Liver (tissue), 9 donors: ENCODE measurements around the gene IRAK2. TPM values are rescaled to one million over a fixed set of nuclear protein-coding genes. Genes with fewer than 3 reads are reported as not detected.
A peak's percentile ranks its signal among the peaks of the same experiment; 100 is the strongest.

Experiments used
- DNase-seq: peaks from one replicate; pipeline ENCODE4 v3.0.0-alpha.2; 2017; ENCODE audit warnings: low spot score
- H3K27ac ChIP-seq, 2 donors: one replicate each; pipeline ENCODE4 v1.7.0; 2013; ENCODE audit warnings: inconsistent platforms in 2 of 2, low read length in 2 of 2, control low read depth in 1 of 2, low read depth in 1 of 2, mild to moderate bottlenecking in 1 of 2
- H3K27me3 ChIP-seq, 4 donors: one replicate each; pipeline versions ENCODE4 v1.6.1 to v1.7.0; 2013; ENCODE audit warnings: low read length in 3 of 4, inconsistent platforms in 1 of 4, mild to moderate bottlenecking in 1 of 4, moderate library complexity in 1 of 4; ENCODE audit not compliant: control insufficient read depth in 4 of 4, insufficient read depth in 4 of 4
- H3K36me3 ChIP-seq, 4 donors: one replicate each; pipeline versions ENCODE4 v1.6.1 to v1.7.0; 2013; ENCODE audit warnings: low read length in 3 of 4, mild to moderate bottlenecking in 3 of 4, low read depth in 1 of 4, moderate library complexity in 1 of 4; ENCODE audit not compliant: control insufficient read depth in 4 of 4, insufficient read depth in 3 of 4
- H3K4me1 ChIP-seq, 4 donors: one replicate each; pipeline versions ENCODE4 v1.6.1 to v1.7.0; 2013; ENCODE audit warnings: low read length in 3 of 4, mild to moderate bottlenecking in 3 of 4, moderate library complexity in 1 of 4; ENCODE audit not compliant: control insufficient read depth in 4 of 4, insufficient read depth in 4 of 4
- H3K4me3 ChIP-seq, 3 donors: one replicate each; pipeline versions ENCODE4 v1.6.1 to v1.7.0; 2013; ENCODE audit warnings: low read length in 3 of 3, control low read depth in 1 of 3, low read depth in 1 of 3, mild to moderate bottlenecking in 1 of 3
- H3K9ac ChIP-seq, 2 donors: one replicate each; pipeline ENCODE4 v1.7.0; 2013; ENCODE audit warnings: low read length in 2 of 2, mild to moderate bottlenecking in 2 of 2, moderate library complexity in 2 of 2, control low read depth in 1 of 2, low read depth in 1 of 2
- H3K9me3 ChIP-seq, 4 donors: one replicate each; pipeline versions ENCODE4 v1.6.1 to v1.7.0; 2013; ENCODE audit warnings: low read length in 3 of 4; ENCODE audit not compliant: control insufficient read depth in 4 of 4
- CTCF ChIP-seq: fragments of 150-350 bp; IDR thresholded peaks from 2 replicates; pipeline ENCODE4 v1.5.1; 2017; ENCODE audit warnings: improper control_type of control experiment, low read depth, low read length; ENCODE audit not compliant: missing input control
- EGR1 ChIP-seq, 2 donors: IDR thresholded peaks; 2 replicates each; pipeline ENCODE4 v1.6.1; 2016 to 2018; ENCODE audit warnings: antibody characterized with exemption in 2 of 2, low read depth in 2 of 2
- FOXA1 ChIP-seq: IDR thresholded peaks from 2 replicates; pipeline ENCODE4 v1.6.1; 2016; ENCODE audit warnings: antibody characterized with exemption
- FOXA2 ChIP-seq: IDR thresholded peaks from 2 replicates; pipeline ENCODE4 v1.6.1; 2016; ENCODE audit warnings: antibody characterized with exemption
- GABPA ChIP-seq, 2 donors: IDR thresholded peaks in 1 of 2; conservative IDR thresholded peaks in 1 of 2; 2 replicates each; pipeline ENCODE4 v1.6.1; 2016; ENCODE audit warnings: antibody characterized with exemption in 2 of 2, mild to moderate bottlenecking in 1 of 2, moderate library complexity in 1 of 2
- HNF4A ChIP-seq, 2 donors: conservative IDR thresholded peaks; 2 replicates each; pipeline ENCODE4 v1.6.1; 2016; ENCODE audit warnings: antibody characterized with exemption in 2 of 2, mild to moderate bottlenecking in 2 of 2
- HNF4G ChIP-seq: IDR thresholded peaks from 2 replicates; pipeline ENCODE4 v1.6.1; 2016; ENCODE audit warnings: antibody characterized with exemption
- JUND ChIP-seq, 2 donors: IDR thresholded peaks; 2 replicates each; pipeline ENCODE4 v1.6.1; 2016; ENCODE audit warnings: antibody characterized with exemption in 2 of 2
- MAX ChIP-seq: IDR thresholded peaks from 2 replicates; pipeline ENCODE4 v1.6.1; 2016; ENCODE audit warnings: antibody characterized with exemption
- NR2F2 ChIP-seq: IDR thresholded peaks from 2 replicates; pipeline ENCODE4 v1.6.1; 2016; ENCODE audit warnings: antibody characterized with exemption
- RAD21 ChIP-seq, 2 donors: IDR thresholded peaks; 2 replicates each; pipeline ENCODE4 v1.6.1; 2016; ENCODE audit warnings: antibody characterized with exemption in 2 of 2, mild to moderate bottlenecking in 2 of 2
- RXRA ChIP-seq, 2 donors: IDR thresholded peaks; 2 replicates each; pipeline ENCODE4 v1.6.1; 2017 to 2018; ENCODE audit warnings: antibody characterized with exemption in 2 of 2, mild to moderate bottlenecking in 1 of 2
- SP1 ChIP-seq: IDR thresholded peaks from 2 replicates; pipeline ENCODE4 v1.6.1; 2018; ENCODE audit warnings: antibody characterized with exemption, mild to moderate bottlenecking
- TAF1 ChIP-seq: conservative IDR thresholded peaks from 2 replicates; pipeline ENCODE4 v1.6.1; 2016; ENCODE audit warnings: antibody characterized with exemption, mild to moderate bottlenecking
- YY1 ChIP-seq: IDR thresholded peaks from 2 replicates; pipeline ENCODE4 v1.6.1; 2016; ENCODE audit warnings: antibody characterized with exemption, mild to moderate bottlenecking
- WGBS: extraction: QIAGEN DNeasy Blood & Tissue Kit; methylation state at CpG from one replicate; pipeline ENCODE4 v1.1.7; 2013; 5-methylcytosine and 5-hydroxymethylcytosine counted together
- polyA plus RNA-seq, 2 donors: library from polyadenylated mRNA; stranded (reverse) in 1 of 2; unstranded in 1 of 2; fragments of 200-250 nt in 1 of 2; fragments of >200 nt in 1 of 2; fragmentation: Nextera tagmentation in 1 of 2; extraction: Ambion mirVana in 1 of 2; gene quantifications; one replicate each; pipeline versions ENCODE4 v1.2.1 to v1.2.3, GENCODE V29; 2013 to 2015
- total RNA-seq, 2 donors: library from RNA; depleted of rRNA; stranded (reverse); fragments of >200 nt; gene quantifications; one replicate each; pipeline ENCODE4 v1.2.3, GENCODE V29; 2014
- TF ChIP-seq, protein P1 (sequence below): IDR thresholded peaks from 2 replicates; pipeline ENCODE4 v1.6.1; 2016; ENCODE audit warnings: antibody characterized with exemption
- TF ChIP-seq, protein P2 (sequence below): IDR thresholded peaks from 2 replicates; pipeline ENCODE4 v1.6.1; 2016; ENCODE audit warnings: antibody characterized with exemption
- TF ChIP-seq, protein P3 (sequence below): IDR thresholded peaks from 2 replicates; pipeline ENCODE4 v1.6.1; 2016; ENCODE audit warnings: antibody characterized with exemption, mild to moderate bottlenecking
- donor health status: healthy.
- donor health status: healthy.
- donor health status: healthy.
- donor health status: healthy.
- donor health status: healthy.

Gene IRAK2
- total and polyA plus RNA-seq, 4 donors: 2.7 to 9.3 (median 5.9) TPM

GRCh38 chr3:10224794-10225665 lies 60.3 kb downstream of the IRAK2 start (continued):
- TF ChIP-seq CTCF (peak; percentile 96), JUND (IDR thresholded peaks at IDR 0.05) (peak; percentile 78 to 94), GABPA (IDR thresholded peaks at IDR 0.05 in 1 of 2, conservative IDR thresholded peaks at IDR 0.05 in 1 of 2) (peak; percentile 52 to 78), RXRA (IDR thresholded peaks at IDR 0.05) (peak; percentile 96 to 98), RAD21 (IDR thresholded peaks at IDR 0.05) (peak; percentile 98)

- Histone ChIP-seq H3K9me3 (no peaks in the 10 kb centered on the region), H3K4me1 (peaks cover 4 to 10% (median 6%) of the 10 kb centered on the region in 4 donors), H3K9ac (no peak overlapping the region), H3K36me3 (peaks cover 0 to 15% (median 2%) of the 10 kb centered on the region in 4 donors), H3K4me3 (no peak overlapping the region), H3K27ac (no peak overlapping the region), H3K27me3 (no peaks in the 10 kb centered on the region)
- WGBS: 91% methylated on average over 10 of the region's 10 CpGs
- no peak for TF ChIP-seq GABPA (IDR thresholded peaks at IDR 0.05 in 1 of 2, conservative IDR thresholded peaks at IDR 0.05 in 1 of 2)
- TF ChIP-seq EGR1 (IDR thresholded peaks at IDR 0.05; ENCODE audit: low read depth in 2 of 2): no peak
- TF ChIP-seq, protein P1, sequence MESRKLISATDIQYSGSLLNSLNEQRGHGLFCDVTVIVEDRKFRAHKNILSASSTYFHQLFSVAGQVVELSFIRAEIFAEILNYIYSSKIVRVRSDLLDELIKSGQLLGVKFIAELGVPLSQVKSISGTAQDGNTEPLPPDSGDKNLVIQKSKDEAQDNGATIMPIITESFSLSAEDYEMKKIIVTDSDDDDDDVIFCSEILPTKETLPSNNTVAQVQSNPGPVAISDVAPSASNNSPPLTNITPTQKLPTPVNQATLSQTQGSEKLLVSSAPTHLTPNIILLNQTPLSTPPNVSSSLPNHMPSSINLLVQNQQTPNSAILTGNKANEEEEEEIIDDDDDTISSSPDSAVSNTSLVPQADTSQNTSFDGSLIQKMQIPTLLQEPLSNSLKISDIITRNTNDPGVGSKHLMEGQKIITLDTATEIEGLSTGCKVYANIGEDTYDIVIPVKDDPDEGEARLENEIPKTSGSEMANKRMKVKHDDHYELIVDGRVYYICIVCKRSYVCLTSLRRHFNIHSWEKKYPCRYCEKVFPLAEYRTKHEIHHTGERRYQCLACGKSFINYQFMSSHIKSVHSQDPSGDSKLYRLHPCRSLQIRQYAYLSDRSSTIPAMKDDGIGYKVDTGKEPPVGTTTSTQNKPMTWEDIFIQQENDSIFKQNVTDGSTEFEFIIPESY: no peak
- TF ChIP-seq CTCF: no peak
- TF ChIP-seq, protein P2, sequence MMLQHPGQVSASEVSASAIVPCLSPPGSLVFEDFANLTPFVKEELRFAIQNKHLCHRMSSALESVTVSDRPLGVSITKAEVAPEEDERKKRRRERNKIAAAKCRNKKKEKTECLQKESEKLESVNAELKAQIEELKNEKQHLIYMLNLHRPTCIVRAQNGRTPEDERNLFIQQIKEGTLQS: no peak
- TF ChIP-seq RAD21 (IDR thresholded peaks at IDR 0.05): no peak
- no peak for TF ChIP-seq HNF4A (conservative IDR thresholded peaks at IDR 0.05)
- TF ChIP-seq RXRA (IDR thresholded peaks at IDR 0.05): no peak
- TF ChIP-seq NR2F2: no peak
- no peak for TF ChIP-seq FOXA1
- TF ChIP-seq MAX: no peak
- TF ChIP-seq, protein P3, sequence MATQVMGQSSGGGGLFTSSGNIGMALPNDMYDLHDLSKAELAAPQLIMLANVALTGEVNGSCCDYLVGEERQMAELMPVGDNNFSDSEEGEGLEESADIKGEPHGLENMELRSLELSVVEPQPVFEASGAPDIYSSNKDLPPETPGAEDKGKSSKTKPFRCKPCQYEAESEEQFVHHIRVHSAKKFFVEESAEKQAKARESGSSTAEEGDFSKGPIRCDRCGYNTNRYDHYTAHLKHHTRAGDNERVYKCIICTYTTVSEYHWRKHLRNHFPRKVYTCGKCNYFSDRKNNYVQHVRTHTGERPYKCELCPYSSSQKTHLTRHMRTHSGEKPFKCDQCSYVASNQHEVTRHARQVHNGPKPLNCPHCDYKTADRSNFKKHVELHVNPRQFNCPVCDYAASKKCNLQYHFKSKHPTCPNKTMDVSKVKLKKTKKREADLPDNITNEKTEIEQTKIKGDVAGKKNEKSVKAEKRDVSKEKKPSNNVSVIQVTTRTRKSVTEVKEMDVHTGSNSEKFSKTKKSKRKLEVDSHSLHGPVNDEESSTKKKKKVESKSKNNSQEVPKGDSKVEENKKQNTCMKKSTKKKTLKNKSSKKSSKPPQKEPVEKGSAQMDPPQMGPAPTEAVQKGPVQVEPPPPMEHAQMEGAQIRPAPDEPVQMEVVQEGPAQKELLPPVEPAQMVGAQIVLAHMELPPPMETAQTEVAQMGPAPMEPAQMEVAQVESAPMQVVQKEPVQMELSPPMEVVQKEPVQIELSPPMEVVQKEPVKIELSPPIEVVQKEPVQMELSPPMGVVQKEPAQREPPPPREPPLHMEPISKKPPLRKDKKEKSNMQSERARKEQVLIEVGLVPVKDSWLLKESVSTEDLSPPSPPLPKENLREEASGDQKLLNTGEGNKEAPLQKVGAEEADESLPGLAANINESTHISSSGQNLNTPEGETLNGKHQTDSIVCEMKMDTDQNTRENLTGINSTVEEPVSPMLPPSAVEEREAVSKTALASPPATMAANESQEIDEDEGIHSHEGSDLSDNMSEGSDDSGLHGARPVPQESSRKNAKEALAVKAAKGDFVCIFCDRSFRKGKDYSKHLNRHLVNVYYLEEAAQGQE: no peak
- TF ChIP-seq YY1: no peak
- TF ChIP-seq JUND (IDR thresholded peaks at IDR 0.05): no peak
- TF ChIP-seq TAF1: no peak
- TF ChIP-seq SP1: no peak
- no peak for TF ChIP-seq HNF4G
- no peak for TF ChIP-seq FOXA2
- DNase-seq: no peak
Measured at GRCh38 chr3:10226293-10226692, 61.6 kb downstream of the IRAK2 start.
